Epithelial cell of esophagus (primary cell): ENCODE data around the gene WRNIP1.

Experiments used
- DNase-seq: peaks from one replicate; pipeline ENCODE4 v3.0.0; 2010; ENCODE audit warnings: low read depth
- H3K4me3 ChIP-seq: 2 replicates; pipeline ENCODE4 v1.5.1; 2011; ENCODE audit warnings: mild to moderate bottlenecking, low read length, control low read depth
- TF ChIP-seq, protein P1 (sequence below): IDR thresholded peaks from 2 replicates; pipeline ENCODE4 v1.5.1; 2011; ENCODE audit warnings: low read depth, mild to moderate bottlenecking, low read length, control low read depth, inconsistent platforms; ENCODE audit not compliant: insufficient read depth; ENCODE audit errors: missing control alignments

WRNIP1 gene

DNA sequence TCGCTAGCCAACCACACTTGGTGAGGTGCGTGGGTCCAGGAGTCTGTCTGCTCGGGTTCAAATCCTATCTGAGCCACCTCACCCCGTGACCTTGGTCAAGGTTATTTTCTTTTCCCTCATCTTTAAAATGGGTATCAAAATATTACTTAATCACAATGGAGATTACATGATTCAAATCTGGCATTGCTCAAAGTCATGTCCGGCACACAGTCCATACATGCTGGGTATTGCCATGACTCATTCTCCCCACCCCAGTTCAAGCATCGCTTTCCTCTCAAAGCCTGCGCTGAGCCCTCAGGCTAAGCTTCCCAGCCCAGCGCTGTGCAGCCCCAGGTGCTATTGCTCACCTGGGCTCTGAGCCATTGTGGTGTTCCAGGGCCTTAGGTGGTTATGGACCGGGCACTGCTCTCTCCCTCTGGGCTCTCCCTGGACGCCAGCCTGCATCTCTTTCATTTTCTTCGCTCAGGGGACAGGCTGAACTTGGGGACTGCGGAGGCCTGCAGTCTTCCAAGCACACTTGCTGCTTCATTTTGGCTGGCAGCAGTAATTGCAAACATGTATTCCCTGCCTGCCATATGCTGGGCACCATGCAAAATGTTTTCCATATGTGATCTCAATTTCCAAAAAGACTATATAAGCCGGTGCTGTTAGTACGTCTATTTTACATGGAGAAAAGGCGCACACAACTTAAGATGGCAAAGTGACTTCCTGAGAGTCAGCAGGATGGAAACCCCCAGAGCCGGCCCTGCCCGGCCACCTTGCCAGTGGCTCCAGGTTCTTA lies 27.3 kb downstream of the WRNIP1 start:
- TF ChIP-seq, protein P1, sequence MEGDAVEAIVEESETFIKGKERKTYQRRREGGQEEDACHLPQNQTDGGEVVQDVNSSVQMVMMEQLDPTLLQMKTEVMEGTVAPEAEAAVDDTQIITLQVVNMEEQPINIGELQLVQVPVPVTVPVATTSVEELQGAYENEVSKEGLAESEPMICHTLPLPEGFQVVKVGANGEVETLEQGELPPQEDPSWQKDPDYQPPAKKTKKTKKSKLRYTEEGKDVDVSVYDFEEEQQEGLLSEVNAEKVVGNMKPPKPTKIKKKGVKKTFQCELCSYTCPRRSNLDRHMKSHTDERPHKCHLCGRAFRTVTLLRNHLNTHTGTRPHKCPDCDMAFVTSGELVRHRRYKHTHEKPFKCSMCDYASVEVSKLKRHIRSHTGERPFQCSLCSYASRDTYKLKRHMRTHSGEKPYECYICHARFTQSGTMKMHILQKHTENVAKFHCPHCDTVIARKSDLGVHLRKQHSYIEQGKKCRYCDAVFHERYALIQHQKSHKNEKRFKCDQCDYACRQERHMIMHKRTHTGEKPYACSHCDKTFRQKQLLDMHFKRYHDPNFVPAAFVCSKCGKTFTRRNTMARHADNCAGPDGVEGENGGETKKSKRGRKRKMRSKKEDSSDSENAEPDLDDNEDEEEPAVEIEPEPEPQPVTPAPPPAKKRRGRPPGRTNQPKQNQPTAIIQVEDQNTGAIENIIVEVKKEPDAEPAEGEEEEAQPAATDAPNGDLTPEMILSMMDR: no peak
- H3K4me3 ChIP-seq: no peak overlapping the region
- DNase-seq: peak; percentile 93

DNA sequence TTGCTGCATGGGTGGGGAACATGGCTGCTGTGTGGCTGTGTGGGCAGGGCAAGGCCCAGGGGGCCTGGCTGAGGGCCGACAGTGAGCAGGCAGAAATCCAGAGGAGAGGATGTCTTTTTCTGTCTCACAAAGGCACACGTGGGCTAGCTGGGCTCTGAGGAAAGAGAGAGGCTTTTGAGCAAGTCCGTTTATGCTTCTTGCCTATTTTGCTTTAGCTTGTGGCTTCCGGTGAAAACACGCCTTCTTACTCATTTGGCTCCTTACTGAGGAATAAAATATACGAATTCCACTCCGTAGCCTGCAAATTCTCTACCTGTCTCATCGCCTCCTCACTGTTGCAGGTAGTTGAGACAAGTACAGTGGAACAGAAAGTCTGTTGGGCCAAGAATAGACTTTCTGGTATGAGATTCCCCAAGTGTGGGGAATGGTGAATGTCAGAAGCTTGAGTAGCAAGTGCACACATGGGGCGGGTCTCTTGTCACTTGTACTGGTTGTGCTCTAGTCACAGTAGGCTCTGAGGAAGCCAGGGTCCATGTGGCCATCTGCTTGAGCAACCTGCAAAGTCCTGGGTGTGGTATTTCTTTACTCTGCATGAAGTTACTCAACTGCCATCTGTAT lies 28.4 kb downstream of the WRNIP1 start:
- TF ChIP-seq, protein P1: no peak
- peak; percentile 81 for DNase-seq
- no peak overlapping the region for H3K4me3 ChIP-seq

DNA sequence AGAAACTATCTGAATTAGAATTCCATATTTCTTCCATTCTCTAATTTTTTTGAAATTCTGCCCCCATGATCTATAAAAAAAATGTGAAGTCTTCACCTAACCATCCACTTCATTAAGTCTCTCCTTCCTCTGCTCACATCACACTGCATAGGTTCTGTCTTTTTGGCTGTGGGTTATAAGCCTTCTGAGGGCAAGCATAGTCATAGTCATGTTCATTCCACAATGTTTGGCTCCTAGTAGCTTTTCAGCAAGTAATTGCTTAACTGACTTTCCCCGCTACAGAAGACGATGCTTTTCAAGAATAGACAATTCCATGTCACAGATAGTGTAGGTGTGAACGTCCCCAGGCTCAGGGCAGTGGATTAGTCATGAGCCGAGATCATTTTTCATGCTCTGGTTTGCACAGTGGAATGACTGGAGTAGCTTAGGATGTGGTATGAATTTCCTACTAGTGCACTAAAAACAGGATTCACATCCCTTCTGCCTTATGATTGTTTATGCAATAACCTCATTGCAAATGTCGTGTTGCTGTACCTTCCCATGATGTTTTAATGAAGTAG lies 29.1 kb downstream of the WRNIP1 start:
- H3K4me3 ChIP-seq: no peak overlapping the region
- peak; percentile 84 for DNase-seq
- TF ChIP-seq, protein P1: no peak

DNA sequence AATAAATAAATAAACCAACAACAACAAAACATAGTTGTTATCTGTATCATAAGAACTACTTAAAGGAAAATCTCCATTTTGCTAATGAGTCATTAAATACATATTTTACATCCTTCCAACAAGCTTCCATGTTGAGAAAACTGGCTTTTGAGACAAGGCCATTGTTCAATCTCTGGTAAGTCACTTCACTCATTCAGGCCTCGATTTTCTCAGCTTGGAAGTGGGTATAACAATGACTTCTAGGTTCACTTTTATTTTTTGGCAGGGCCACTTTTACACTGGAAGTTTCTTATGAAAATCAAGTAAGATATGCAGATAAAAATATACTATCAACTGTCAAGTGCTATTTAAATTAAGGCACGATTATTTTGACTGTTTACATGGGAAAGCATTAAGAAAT lies 30.0 kb downstream of the WRNIP1 start:
- DNase-seq: no peak
- TF ChIP-seq, protein P1: no peak
- H3K4me3 ChIP-seq: no peak overlapping the region

DNA sequence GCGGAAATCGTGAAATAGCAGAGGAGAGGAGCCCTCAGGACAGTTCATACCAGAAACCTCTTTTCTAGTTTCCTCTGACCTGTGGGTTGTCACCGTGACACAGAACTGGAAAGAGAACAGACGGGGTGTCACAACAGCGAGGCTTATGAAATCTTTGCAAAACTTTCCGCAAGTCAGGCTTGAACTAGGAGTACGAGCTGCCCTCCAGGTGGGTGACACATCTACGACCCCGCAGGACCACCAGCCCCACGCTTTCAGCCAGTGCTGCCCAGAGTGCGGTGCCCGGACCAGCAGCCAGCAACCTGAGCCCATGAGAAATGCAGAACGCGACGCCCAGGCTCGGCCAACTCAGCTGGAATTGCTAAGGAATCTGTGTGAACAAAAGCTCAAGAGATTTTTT lies 30.8 kb downstream of the WRNIP1 start:
- TF ChIP-seq, protein P1: no peak
- no peak for DNase-seq
- H3K4me3 ChIP-seq: no peak overlapping the region

DNA sequence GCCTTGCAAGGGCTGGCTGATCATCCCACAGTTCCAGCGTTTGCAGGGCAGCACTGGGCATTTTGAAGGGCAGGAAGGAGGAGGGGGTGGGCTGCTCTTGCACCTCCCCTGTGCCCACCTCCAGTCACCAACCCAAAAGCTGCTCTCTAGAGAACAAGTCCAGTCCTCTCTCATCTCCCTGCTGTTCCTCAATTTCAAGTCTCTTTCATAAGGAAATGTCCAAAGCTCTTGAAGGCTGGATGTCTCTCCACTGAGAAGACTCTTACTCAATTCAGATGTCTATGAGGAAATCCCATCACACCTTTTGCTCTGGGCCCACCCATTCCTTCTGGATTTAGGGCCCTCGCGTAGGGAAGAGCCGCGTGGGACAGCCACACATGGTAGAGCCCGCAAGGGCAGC lies 31.7 kb downstream of the WRNIP1 start:
- no peak overlapping the region for H3K4me3 ChIP-seq
- DNase-seq: no peak
- TF ChIP-seq, protein P1: no peak
